CD4-positive, alpha-beta T cell treated with Interleukin-12 subunit alpha and Interleukin-12 subunit beta, for 1 hour (primary cell): ENCODE measurements around the gene CCDC126.
A peak's percentile ranks its signal among the peaks of the same experiment; 100 is the strongest.
"Not testable (repeated sequence)": the region's sequence is repeated elsewhere in the genome, so short reads cannot be mapped to it uniquely, and the experiment has no call there.

Source experiments
- DNase-seq: peaks from one replicate; pipeline ENCODE4 v3.0.0-alpha.2; 2020

CCDC126 gene

DNA sequence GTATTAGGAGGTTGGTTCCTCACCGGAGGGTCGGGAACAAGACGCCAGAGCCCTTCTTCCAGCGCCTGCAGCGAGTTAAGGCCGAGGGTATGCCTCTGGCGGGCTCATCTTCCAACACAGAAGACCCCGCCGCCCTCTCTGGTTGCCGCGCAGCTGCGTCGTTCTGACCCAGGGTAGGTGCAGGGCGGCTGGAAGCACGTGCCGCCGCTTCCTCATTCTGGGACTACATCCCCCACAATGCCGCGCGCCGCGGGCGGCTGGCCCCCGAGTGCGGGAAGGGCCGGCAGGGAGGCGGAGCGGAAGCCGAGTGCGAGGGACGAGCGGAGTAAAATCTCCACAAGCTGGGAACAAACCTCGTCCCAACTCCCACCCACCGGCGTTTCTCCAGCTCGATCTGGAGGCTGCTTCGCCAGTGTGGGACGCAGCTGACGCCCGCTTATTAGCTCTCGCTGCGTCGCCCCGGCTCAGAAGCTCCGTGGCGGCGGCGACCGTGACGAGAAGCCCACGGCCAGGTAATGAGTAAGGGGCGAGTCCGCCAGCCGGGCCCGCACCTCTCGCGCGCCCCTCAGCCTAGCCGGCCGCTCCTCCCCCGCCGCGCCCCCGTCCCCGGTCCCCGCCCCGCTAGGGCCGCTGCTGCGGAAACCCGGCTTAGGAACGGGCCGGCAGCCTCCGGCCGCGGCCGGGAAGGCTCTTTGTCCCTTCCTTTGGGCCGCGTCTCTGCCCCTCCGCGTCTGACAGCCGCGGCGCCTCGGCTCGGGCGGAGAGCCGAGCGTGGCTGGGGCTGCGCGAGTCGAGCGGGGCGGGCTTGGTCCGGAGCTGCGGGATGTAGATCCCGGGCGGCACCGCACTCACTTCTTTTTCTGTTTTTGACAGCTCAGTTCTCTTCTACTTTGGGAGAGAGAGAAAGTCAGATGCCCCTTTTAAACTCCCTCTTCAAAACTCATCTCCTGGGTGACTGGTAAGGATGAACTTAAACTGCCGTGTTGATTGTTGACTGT, at the start of gene CCDC126:
TSS of gene CCDC126 (plus strand) at position 289 of the 998 bp plus-strand sequence. CDS start 13,934 bp downstream, outside the sequence.
- DNase-seq = peak; percentile 84

DNA sequence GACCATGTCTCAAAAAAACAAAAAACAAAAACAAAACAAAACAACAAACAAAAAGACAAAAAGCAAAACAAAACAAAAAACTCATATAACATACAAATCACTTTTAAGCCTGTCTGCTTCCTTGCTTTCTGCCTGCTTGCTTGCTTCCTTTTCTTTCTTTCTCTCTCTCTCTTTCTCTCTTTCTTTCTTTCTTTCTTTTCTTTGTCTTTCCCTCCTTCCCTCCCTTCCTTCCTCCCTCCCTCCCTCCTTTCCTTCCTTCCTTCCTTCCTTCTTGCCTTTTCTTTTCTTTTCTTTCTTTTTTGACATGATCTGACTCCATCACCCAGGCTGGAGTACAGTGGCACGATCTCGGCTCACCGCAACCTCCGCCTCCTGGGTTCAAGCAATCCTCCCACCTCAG, 49.5 kb upstream of the CCDC126 start:
- DNase-seq = no peak

GRCh38 chr7:23558303-23558702, 38.9 kb upstream of the CCDC126 start:
- DNase-seq = no peak

DNA sequence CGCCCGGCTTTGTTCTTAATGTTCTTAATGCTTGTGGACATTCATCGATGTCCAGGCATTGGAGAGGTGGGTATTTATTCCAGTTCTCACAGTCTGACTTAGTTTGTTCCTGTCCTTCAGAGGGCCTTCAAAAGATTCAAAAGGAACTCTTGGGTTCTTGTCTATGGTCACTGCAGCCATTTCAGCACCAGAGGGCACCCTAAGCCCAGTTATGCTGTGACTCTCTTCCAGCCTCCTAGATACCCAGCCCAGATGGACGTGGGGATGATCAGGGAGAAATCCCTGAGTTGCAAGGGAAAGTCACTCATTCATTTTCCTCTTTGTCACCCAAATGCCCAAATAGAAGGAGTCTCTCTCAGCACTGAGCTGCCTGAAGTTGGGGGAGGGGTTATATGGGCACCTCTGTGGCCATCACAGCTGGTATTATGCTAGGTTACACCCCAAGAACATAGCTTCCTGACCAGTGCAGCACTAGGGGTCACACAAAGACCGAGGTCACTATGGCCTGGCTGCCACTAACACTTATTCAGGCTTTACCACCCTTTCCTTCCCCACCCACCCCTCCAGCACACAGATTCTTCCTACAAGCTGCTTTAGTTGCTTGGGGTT, 26.5 kb upstream of the CCDC126 start:
- peak; percentile 69 for DNase-seq

- DNase-seq = not testable (repeated sequence)
Measured at GRCh38 chr7:23581975-23582374, 15.2 kb upstream of the CCDC126 start.

DNA sequence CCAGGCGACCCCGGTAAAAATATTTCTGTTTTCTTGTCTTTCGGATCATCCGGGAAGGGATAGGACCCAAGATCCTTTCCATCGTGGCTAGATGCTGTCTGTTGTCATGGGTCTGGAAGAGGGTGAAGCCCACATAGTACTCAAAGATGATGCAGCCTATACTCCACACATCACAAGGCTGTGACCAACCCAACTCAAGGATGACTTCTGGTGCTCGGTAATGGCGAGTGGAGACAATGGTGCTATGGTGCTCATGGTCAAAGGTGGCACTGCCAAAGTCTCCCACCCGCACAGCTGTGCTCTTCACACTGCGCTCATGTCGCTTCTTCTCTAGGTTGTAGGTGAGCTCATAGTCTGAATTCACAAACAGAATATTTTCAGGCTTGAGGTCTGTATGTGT, 11.9 kb upstream of the CCDC126 start:
- not testable (repeated sequence) for DNase-seq

DNA sequence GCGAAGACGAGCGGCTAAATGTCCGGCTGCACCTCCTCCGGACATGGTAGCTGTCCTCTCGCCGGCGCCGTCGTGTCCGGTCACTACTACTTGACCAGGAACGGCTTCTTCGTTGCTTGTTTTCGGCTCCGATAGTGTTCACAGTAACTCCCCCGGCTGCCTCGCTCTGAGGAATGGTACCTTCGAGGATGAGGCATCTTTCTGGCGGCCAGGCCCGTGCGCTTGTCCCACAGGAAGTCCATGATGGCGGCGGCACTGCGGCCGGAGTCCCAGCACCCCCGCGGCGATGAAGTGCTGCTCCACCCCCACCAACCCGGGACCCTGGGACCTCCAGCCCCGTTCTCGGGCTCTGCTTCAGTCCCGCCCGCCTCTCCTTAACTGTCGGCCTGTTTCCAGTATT, 11.0 kb upstream of the CCDC126 start:
- no peak for DNase-seq

- DNase-seq = no peak
Measured at GRCh38 chr7:23590529-23590928, 6.7 kb upstream of the CCDC126 start.

- DNase-seq = no peak
Measured at GRCh38 chr7:23593706-23594105, 3.5 kb upstream of the CCDC126 start.

- no peak for DNase-seq
Measured at GRCh38 chr7:23594879-23595604, 2.1 kb upstream of the CCDC126 start.

- no peak for DNase-seq
Measured at GRCh38 chr7:23598296-23598695, 1.1 kb downstream of the CCDC126 start.

GRCh38 chr7:23600236-23600635, 3.1 kb downstream of the CCDC126 start:
- no peak for DNase-seq

GRCh38 chr7:23603632-23604295, 6.6 kb downstream of the CCDC126 start:
- DNase-seq = no peak

DNA sequence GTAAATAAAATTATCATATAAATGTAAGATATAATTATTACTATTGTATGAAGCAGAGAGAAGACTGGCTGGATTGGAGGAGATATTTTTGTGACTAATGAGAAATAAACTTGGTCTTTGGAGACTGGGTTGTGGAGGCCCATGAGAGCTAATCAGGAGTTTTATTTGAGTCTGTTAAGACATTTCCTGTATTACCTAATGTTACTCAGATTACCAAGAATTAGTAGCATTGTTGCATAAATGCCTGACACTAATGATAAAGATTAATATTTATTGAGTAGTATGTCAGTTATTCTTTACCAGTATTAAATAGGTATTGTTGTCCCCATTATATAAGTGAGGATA, 7.1 kb downstream of the CCDC126 start:
- no peak for DNase-seq

DNA sequence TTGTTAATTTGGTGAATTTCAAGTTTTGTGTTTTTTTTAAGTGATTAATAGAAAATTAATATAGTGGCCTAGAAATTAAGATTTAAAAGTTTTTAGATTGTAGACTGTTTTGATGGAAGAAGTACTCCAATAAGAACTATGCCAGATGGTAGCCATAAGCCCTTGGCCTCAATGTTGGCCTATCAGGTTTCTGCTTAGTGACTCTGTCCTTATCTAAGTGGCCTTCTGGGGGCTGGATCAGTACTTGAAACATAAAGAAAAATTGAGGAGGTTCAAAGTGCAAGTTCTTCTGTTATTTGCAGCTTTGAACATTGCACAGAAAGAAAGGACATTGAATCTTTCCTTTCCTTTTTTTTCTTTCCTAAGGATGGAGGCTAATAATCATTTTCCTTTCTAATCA, 9.9 kb downstream of the CCDC126 start:
- DNase-seq = no peak

GRCh38 chr7:23607866-23608265, 10.7 kb downstream of the CCDC126 start:
- DNase-seq = no peak

- no peak for DNase-seq
Measured at GRCh38 chr7:23615331-23615730, 18.1 kb downstream of the CCDC126 start.

DNA sequence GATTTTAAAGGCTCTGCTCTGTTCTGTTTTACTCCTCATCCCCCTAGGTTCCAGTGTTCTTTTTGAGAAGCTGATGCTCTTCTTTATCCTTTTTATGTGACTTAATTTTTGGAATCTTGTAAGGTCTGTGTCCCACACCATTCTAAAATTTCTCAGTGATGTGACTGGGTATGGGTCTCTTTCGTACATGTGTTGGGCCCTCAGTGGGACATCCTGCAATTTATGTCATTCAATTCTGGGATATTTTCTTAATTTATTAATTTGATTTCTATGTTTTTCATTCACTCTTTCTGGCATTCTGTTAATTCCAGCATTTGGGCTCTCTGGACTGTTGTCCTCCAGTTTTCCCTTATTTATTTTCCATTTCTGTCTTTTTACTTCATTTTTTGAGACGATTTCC, 19.4 kb downstream of the CCDC126 start:
- no peak for DNase-seq

- DNase-seq = no peak
Measured at GRCh38 chr7:23617482-23617881, 20.3 kb downstream of the CCDC126 start.

DNA sequence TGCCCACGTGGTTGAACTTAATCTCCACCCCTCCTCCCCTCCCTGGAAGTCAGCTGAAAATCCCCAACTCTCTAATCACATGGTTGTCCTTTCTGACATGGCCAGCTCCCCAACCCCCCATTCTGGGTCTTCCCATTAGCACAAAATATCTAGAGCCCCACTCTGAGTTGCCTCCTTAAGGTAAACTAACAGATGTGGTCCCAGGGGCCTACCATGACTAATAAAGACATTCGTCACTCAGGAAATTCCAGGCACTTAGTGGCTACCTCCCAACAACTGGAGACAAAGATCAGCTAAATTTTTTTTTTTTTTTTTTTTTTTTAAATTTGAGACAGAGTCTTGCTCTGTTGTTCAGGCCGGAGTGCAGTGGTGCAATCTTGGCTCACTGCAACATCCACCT, 21.1 kb downstream of the CCDC126 start:
- no peak for DNase-seq

DNA sequence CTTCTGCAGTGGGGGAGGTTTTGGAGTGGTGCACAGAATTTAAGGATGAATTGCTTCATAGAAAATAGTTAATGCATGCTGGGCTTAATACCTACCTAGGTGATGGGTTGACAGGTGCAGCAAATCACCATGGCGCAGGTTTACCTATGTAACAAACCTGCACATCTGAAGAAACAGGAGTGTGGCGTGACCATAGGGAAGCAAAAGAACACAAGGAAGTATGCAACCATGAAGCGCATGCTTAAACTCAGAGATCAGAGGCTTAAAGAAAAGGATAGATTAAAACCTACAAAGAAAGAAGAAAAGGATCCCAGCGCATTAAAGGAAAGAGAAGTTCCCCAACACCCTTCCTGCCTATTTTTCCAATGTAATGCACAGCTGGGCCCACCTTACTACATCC, 22.0 kb downstream of the CCDC126 start:
- no peak for DNase-seq

GRCh38 chr7:23622506-23622925, 25.3 kb downstream of the CCDC126 start:
- no peak for DNase-seq

DNA sequence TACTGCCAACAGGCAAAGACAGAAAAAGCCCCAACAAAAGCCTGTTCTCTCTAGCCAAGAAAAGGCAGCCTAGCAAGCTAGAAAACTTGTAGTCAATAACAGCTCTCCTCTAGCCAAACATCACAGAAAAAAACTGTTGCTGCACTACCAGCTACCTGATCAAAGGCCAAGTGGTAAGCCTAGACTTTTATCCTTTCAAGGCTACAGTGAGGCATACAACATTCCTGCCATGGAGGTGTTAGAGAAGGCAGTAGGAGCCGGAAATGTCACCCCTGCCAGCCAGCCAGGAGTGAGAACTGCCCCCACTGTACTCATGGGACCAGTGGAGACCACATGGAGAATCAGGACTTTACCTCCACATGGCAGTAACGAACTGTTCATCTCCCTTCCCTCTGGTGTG, 31.2 kb downstream of the CCDC126 start:
- DNase-seq = no peak
